GM12878 (cell line): Measurements from ENCODE around the gene GPHB5. TPM values are rescaled to one million over a fixed set of nuclear protein-coding genes. Genes with fewer than 3 reads are reported as not detected.

Experiments
- ATAC-seq: fragments of 200-7000 bp; cut with Tn5 transposase; 3 replicates; pipeline ENCODE4 v1.9.1; 2020; ENCODE audit warnings: mild to moderate bottlenecking, moderate library complexity
- BruUV-seq: library from RNA; stranded (reverse); fragments of 400-500 nt; replicated peaks from 2 replicates; lab custom pipeline; 2021; lab: Mats Ljungman, UMichigan
- CTCF ChIA-PET: fragments of 300-600 bp; sonication (Branson Sonifier 250); formaldehyde crosslinking; extraction: SDS; loops from one replicate; lab custom pipeline; 2021; ENCODE audit warnings: inconsistent platforms; lab: Yijun Ruan, JAX
- POLR2A ChIA-PET: fragments of 350-600 bp; formaldehyde crosslinking; extraction: SDS; loops from one replicate; lab custom pipeline; 2021; ENCODE audit warnings: inconsistent platforms; lab: Charles Lee
- RAD21 ChIA-PET: fragments of 300-600 bp; sonication (Branson Sonifier 250); formaldehyde crosslinking; loops from one replicate; lab custom pipeline; 2023; ENCODE audit warnings: antibody characterized with exemption; ENCODE audit not compliant: unreplicated experiment; lab: Charles Lee
- SMC1A ChIA-PET: fragments of 300-600 bp; sonication (Branson Sonifier 250); formaldehyde crosslinking; loops from one replicate; lab custom pipeline; 2023; ENCODE audit not compliant: unreplicated experiment, uncharacterized antibody; lab: Charles Lee
- DNase-seq: peaks from one replicate; pipeline ENCODE4 v3.0.0-alpha.2; 2011; ENCODE audit warnings: low read depth, low spot score
- FAIRE-seq: peaks from 3 replicates; lab custom pipeline; 2011; peaks lifted over from hg19 to GRCh38; lab: Jason Lieb, UNC
- H2AFZ ChIP-seq: 2 replicates; pipeline ENCODE4 v1.6.0; 2011; ENCODE audit warnings: low read depth, low read length, control low read depth; ENCODE audit not compliant: control insufficient read depth
- H3K27ac ChIP-seq: 2 replicates; pipeline ENCODE4 v1.5.1; 2011; ENCODE audit warnings: control low read depth; ENCODE audit not compliant: control insufficient read depth, insufficient read depth
- H3K27me3 ChIP-seq, 2 experiments: replicated peaks in 1 of 2; 2 replicates each; pipeline versions ENCODE4 v1.6.0 to v1.6.1; 2011; ENCODE audit warnings: low read length in 1 of 2; ENCODE audit not compliant: control insufficient read depth in 2 of 2, insufficient read depth in 2 of 2
- H3K36me3 ChIP-seq, 2 experiments: 2 replicates each; pipeline ENCODE4 v1.5.1; 2011; ENCODE audit warnings: low read length in 1 of 2; ENCODE audit not compliant: control insufficient read depth in 2 of 2, insufficient read depth in 2 of 2
- H3K4me1 ChIP-seq: 2 replicates; pipeline ENCODE4 v1.6.1; 2011; ENCODE audit warnings: mild to moderate bottlenecking, low read length, moderate library complexity, mixed read lengths; ENCODE audit not compliant: control insufficient read depth, insufficient read depth
- H3K4me2 ChIP-seq: 2 replicates; pipeline ENCODE4 v1.6.0; 2011; ENCODE audit warnings: control low read depth; ENCODE audit not compliant: control insufficient read depth, insufficient read depth
- H3K4me3 ChIP-seq: fragments of 200-600 bp; sonication (generic); 2 replicates; pipeline ENCODE4 v1.5.1; 2016
- H3K79me2 ChIP-seq: 2 replicates; pipeline ENCODE4 v1.6.0; 2011; ENCODE audit warnings: low read length; ENCODE audit not compliant: control insufficient read depth, insufficient read depth
- H3K9ac ChIP-seq: 2 replicates; pipeline ENCODE4 v1.8.0; 2011; ENCODE audit warnings: low read length, control low read depth, mixed read lengths; ENCODE audit not compliant: control insufficient read depth, insufficient read depth
- H3K9me3 ChIP-seq: replicated peaks from 3 replicates; pipeline ENCODE4 v1.5.1; 2011; ENCODE audit warnings: mild to moderate bottlenecking, low read length; ENCODE audit not compliant: control insufficient read depth, insufficient read depth
- H4K20me1 ChIP-seq: 2 replicates; pipeline ENCODE4 v1.6.0; 2011; ENCODE audit not compliant: control insufficient read depth, insufficient read depth
- GABPA ChIP-seq: IDR thresholded peaks from 2 replicates; pipeline ENCODE4 v1.6.1; 2014; ENCODE audit warnings: antibody characterized with exemption, low read depth, mild to moderate bottlenecking, inconsistent platforms
- IRF4 ChIP-seq: IDR thresholded peaks from 2 replicates; pipeline ENCODE4 v1.6.1; 2011; ENCODE audit warnings: low read depth, low read length
- JUNB ChIP-seq: IDR thresholded peaks from 2 replicates; pipeline ENCODE4 v1.6.1; 2016; ENCODE audit warnings: antibody characterized with exemption, mild to moderate bottlenecking
- MYC ChIP-seq: IDR thresholded peaks from 2 replicates; pipeline ENCODE4 v1.6.1; 2011; ENCODE audit warnings: mild to moderate bottlenecking, low read length, moderate library complexity, inconsistent platforms; ENCODE audit not compliant: insufficient read depth, insufficient replicate concordance, insufficient read length, severe bottlenecking
- NFIC ChIP-seq: IDR thresholded peaks from 2 replicates; pipeline ENCODE4 v1.6.1; 2012; ENCODE audit warnings: low read depth, mild to moderate bottlenecking, inconsistent platforms, low read length, moderate library complexity
- NFYA ChIP-seq: IDR thresholded peaks from 2 replicates; pipeline ENCODE4 v1.6.1; 2011; ENCODE audit warnings: low read depth, mild to moderate bottlenecking, low read length, improper control_type of control experiment, borderline replicate concordance
- POLR2AphosphoS2 ChIP-seq: IDR thresholded peaks from 2 replicates; pipeline ENCODE4 v1.6.1; 2011; ENCODE audit warnings: low read depth, mild to moderate bottlenecking, low read length, improper control_type of control experiment, moderate library complexity
- RUNX3 ChIP-seq: IDR thresholded peaks from 2 replicates; pipeline ENCODE4 v1.6.1; 2012; ENCODE audit warnings: low read length, inconsistent platforms
- SIX5 ChIP-seq: IDR thresholded peaks from 2 replicates; pipeline ENCODE4 v1.6.1; 2011; ENCODE audit warnings: mild to moderate bottlenecking, low read depth, low read length, moderate library complexity; ENCODE audit not compliant: severe bottlenecking
- WGBS: methylation state at CpG from one replicate; pipeline ENCODE4 v1.1.6; 2016; ENCODE audit warnings: low lambda C conversion rate; ENCODE audit not compliant: insufficient replicate concordance, insufficient coverage; ENCODE audit errors: missing lambda C conversion rate; 5-methylcytosine and 5-hydroxymethylcytosine counted together
- in situ Hi-C: fragments of 300-500 bp; cut with MboI; formaldehyde crosslinking; loops from 9 replicates; pipeline ENCODE4 v1.14.3; 2018; ENCODE audit warnings: mixed read lengths
- intact Hi-C: fragments of 100-400 bp; cut with micrococcal nuclease; formaldehyde crosslinking; loops from one replicate; pipeline ENCODE4 v1.14.2; 2022; ENCODE audit not compliant: unreplicated experiment
- polyA plus RNA-seq, 11 experiments: library from polyadenylated mRNA; depleted of rRNA in 4 of 11; unstranded in 6 of 11; stranded (reverse) in 5 of 11; fragments of >200 nt; fragmentation: Nextera tagmentation in 4 of 11; fragmentation: Illumina TruSeq in 1 of 11; extraction: Ambion mirVana in 4 of 11; extraction: Trizol in 1 of 11; gene quantifications; 1 replicate in 1 of 11; 2 replicates in 10 of 11; pipeline versions ENCODE4 v1.2.1 to v1.2.3, GENCODE V29; 2011 to 2016; ENCODE audit warnings: inconsistent platforms in 2 of 11, missing spikeins in 2 of 11, low read depth in 1 of 11
- total RNA-seq, 4 experiments: library from RNA; depleted of rRNA in 3 of 4; stranded (reverse); fragments of >200 nt in 3 of 4; fragmentation: Illumina TruSeq in 1 of 4; extraction: Trizol in 1 of 4; gene quantifications; 2 replicates each; pipeline versions ENCODE4 v1.2.1 to v1.2.3, GENCODE V29; 2013 to 2021
- TF ChIP-seq, protein P1 (sequence below): IDR thresholded peaks from 2 replicates; pipeline ENCODE4 v1.6.1; 2012; ENCODE audit warnings: mild to moderate bottlenecking, low read depth, low read length

GPHB5 gene
- total and polyA plus RNA-seq, 10 of the 15 experiments (the other 5 are each of a cell fraction or from before 2014, with no cell fraction given), result not detected

DNA sequence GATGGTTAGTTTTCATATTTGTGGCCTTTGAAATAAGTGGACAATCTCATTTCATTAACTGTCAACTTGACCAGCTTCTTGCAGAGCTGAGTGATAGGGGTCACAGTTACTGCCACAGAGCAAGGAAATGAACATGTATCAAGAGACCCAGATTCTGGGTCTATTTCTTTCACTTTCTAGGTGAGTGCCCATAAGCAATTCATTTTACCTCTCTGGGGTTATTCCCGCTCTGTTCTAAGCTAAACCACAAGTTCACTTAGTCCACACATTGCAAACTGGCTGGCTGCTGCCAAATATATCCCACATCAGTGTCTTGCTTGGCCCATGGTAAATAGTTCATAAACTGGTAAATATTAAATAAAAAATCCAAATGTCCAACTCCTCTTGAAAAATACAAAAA is 29.9 kb downstream of the GPHB5 start:
- Histone ChIP-seq H4K20me1 (no peaks in the 10 kb centered on the region), H3K27ac (no peak overlapping the region), H2AFZ (no peak overlapping the region), H3K4me2 (peak overlapping the region; percentile 35; the same call in 1 of the 2 replicates), H3K9me3 (no peaks in the 10 kb centered on the region), H3K4me3 (no peak overlapping the region), H3K9ac (no peak overlapping the region), H3K36me3 (no peaks in the 10 kb centered on the region), H3K4me1 (peaks cover 4% of the 10 kb centered on the region; the same call in 1 of the 2 replicates)
- intact Hi-C loops, result no loop called here
- ATAC-seq, result peak; percentile 78
- ChIA-PET CTCF (interaction anchor here (0.8 kb wide), 1 partner anchor 15 kb away, joined by 3 read pairs; no protein-coding TSS in a partner anchor), POLR2A (no interaction called here), RAD21 (interaction anchor here (1.0 kb wide), 1 partner anchor 8 kb away, joined by 4 read pairs; no protein-coding TSS in a partner anchor), SMC1A (interaction anchor here (0.7 to 1.2 kb wide), 2 partner anchors 11 to 65 kb away, joined by 3 read pairs; no protein-coding TSS in a partner anchor)
- no TSS peak for BruUV-seq
- no peak for FAIRE-seq
- in situ Hi-C loops, result no loop called here
- no peak for DNase-seq
- 0% methylated on average over 1 of the region's 1 CpG for WGBS
- TF ChIP-seq MYC (no peak), NFYA (no peak), SIX5 (no peak), GABPA (no peak), RUNX3 (peak; percentile 83), NFIC (peak; percentile 64; the same call in 1 of the 2 replicates), JUNB (peak; percentile 30; the same call in 1 of the 2 replicates), IRF4 (no peak), POLR2AphosphoS2 (no peak)
- TF ChIP-seq, protein P1, sequence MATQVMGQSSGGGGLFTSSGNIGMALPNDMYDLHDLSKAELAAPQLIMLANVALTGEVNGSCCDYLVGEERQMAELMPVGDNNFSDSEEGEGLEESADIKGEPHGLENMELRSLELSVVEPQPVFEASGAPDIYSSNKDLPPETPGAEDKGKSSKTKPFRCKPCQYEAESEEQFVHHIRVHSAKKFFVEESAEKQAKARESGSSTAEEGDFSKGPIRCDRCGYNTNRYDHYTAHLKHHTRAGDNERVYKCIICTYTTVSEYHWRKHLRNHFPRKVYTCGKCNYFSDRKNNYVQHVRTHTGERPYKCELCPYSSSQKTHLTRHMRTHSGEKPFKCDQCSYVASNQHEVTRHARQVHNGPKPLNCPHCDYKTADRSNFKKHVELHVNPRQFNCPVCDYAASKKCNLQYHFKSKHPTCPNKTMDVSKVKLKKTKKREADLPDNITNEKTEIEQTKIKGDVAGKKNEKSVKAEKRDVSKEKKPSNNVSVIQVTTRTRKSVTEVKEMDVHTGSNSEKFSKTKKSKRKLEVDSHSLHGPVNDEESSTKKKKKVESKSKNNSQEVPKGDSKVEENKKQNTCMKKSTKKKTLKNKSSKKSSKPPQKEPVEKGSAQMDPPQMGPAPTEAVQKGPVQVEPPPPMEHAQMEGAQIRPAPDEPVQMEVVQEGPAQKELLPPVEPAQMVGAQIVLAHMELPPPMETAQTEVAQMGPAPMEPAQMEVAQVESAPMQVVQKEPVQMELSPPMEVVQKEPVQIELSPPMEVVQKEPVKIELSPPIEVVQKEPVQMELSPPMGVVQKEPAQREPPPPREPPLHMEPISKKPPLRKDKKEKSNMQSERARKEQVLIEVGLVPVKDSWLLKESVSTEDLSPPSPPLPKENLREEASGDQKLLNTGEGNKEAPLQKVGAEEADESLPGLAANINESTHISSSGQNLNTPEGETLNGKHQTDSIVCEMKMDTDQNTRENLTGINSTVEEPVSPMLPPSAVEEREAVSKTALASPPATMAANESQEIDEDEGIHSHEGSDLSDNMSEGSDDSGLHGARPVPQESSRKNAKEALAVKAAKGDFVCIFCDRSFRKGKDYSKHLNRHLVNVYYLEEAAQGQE, result no peak
- TF ChIP-seq, all 136 proteins: peak for 3
- Histone ChIP-seq H3K79me2 (no peaks in the 10 kb centered on the region), H3K27me3 (no peaks in the 10 kb centered on the region)
